Measurements from ENCODE around the gene GTF2H3.

The GTF2H3 gene

GRCh38 chr12:123645878-123646277 is 12.2 kb downstream of the GTF2H3 start:
- no peak for DNase-seq

- no peak for DNase-seq
Observed at GRCh38 chr12:123648401-123648800, 14.8 kb downstream of the GTF2H3 start.

- DNase-seq = no peak
Observed at GRCh38 chr12:123654129-123654701, 20.6 kb downstream of the GTF2H3 start.

DNA sequence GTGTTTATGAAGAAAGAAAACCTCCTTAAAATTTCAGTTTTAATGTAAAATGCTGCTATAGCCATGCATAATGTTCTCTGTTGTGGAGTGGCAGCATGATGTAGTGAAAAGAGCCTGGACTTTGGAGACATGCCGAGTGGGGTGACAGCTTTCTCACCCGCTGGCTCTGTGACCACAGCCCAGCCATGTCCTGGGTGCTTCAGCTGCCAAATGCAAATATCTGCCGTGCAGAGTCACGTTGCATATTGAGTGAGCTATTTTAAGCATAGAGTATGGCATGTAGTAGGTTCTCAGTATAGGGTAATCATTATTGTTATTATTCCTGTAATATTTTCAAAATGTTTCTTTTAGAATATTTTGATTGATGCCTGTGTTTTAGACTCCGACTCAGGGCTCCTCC is 21.8 kb downstream of the GTF2H3 start:
- DNase-seq = no peak

GRCh38 chr12:123656392-123656791 is 22.8 kb downstream of the GTF2H3 start:
- DNase-seq = no peak

DNA sequence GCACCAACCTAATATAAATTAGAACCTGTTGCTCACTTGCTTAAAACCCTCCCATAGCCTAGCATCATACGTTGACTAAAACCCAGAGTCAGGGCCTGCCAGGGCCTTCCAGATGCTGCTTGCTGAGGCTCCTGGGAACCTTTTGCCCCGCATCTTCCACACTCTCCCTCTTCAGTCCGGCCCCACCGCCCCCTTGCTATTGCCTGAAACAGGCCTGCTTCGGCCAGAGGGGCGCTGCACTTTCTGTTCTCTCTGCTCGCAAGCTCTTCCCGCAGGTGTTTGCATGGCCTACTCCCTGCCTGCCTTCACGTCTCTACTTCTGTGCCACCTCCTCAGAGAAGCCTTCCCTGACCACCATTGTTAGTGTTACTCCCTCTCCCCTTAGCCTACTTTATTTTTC is 23.6 kb downstream of the GTF2H3 start:
- DNase-seq = no peak

- DNase-seq = peak; percentile 77 to 96
Observed at GRCh38 chr12:123659996-123660727, 26.5 kb downstream of the GTF2H3 start.

DNA sequence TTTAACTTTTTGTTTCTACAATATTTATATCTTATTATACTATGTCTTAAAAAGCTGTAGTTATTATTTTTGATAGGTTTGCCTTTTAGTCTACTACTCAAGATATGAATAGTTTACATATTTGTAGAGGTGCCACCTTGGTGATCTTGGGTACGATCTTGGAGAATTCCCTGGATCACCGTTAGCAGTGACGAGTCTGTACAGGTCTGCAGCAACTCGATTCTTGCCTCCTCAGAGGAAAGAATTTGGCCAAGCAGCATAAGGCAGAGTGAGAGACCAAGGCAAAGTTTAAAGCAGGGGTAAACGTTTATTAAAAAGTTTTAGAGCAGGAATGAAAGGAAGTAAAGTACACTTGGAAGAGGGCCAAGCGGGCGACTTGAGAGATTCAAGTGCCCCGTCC is 34.1 kb downstream of the GTF2H3 start:
- DNase-seq = no peak

DNA sequence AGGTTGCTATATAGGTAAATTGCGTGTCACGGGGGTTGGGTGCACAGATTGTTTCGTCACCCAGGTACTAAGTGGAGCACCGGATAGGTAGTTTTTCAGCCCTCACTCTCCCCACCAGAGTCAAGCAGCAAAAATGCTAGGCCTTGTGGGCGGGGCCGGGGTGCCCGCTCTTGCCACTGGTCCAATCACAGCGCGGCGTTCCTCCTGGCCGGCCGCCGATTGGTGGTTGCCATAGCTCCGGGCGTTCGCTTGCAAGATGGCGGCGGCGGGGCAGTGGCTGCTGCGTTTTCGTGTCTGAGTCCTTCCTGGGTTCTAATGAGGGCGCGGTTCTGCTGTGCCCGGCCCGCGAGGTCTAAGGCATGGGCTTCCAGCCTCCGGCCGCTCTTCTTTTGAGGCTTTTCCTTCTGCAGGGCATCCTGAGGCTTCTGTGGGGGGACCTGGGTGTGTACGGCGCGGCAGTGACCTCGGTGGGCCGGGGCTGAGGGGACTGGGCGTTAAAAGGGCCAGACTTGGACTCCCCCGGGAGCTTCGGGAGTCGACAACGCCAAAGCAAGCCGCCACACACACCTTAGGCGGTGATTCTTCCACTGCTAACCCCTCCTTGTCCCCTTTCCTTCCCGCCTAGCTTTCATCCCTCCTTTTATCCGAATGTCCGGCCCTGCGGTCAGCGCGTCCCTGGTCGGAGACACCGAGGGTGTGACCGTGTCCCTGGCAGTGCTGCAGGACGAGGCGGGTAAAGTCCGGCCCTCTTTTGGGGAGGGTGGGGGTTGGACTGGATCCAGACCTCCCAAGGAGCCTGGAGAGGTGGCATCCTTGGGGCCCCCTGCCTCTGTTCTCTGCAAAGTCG is 37.5 kb downstream of the GTF2H3 start, which contains the start of gene TCTN2:
Gene TCTN2, plus strand, starts transcription at position 232 of the 847 bp plus-strand sequence. Its CDS starts 128 bp downstream, at position 360.
- peak; percentile 81 to 92 for DNase-seq

DNA sequence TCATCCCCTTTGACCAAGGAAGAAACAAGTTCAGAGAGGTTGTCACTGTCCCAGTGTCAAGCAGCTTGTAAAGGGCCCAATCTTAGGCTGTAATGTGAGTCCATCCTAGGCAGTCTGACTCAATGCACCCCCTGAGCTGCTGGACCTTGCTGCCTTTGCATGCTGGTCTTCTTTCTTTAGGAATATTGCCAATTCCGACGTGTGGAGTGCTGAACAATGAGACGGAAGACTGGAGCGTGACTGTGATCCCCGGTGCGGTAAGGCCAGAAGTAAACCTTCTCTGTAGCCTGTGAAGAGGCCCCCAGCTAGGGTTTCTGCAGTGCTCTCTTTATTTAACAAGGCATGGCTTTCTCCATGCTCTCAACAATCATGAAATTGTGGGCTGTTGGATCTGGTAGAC is 38.2 kb downstream of the GTF2H3 start:
- DNase-seq = no peak

DNA sequence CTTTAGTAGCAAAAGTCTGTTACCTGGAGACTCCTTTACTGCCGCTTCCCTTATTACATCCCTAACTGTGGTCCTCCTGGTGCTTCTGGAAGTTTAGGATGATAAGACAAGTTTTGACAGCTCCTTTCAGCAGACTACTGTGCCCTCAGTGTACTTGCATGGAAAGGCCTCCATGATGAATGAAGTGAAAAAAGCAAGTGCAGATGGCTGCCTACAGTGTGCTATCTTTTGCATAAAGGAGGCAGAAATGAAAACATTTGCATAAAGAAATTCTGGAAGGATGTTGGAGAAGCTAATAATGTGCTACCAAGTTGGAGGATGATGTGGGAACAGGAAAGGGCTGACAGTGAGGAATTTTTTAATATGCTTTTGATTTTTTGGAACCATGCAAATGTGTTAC is 41.8 kb downstream of the GTF2H3 start:
- DNase-seq = no peak

DNA sequence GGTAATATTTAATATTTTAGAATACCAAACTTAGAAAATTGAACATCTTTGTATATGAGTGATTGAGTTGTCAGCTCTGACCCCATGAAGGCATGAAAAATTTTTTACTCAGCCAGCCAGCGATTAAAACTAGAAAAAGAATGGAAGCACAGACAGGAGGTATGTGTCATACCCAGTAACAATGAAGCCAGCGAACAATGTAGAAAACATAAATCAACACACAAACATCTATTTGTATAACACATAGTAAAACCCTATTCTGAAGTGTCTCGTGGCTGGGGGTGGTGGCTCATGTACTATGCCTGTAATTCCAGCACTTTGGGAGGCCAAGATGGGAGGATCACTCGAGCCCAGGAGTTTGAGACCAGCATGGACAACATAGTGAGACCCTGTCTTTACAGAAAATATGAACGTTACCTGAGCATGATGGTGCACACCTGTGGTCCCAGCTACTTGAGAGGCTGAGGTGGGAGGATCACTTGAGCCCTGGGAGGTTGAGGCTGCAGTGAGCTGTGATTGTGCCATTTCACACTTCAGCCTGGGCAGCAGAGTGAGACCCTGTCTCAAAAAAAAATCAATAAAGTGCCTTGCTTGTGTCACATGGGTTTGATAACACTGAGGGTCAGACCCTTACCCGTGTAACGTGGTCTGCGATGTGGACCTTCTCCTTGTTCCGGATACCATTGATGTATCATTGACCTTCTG is 43.1 kb downstream of the GTF2H3 start:
- no peak for DNase-seq

- DNase-seq = no peak
Observed at GRCh38 chr12:123678981-123679380, 45.4 kb downstream of the GTF2H3 start.

DNA sequence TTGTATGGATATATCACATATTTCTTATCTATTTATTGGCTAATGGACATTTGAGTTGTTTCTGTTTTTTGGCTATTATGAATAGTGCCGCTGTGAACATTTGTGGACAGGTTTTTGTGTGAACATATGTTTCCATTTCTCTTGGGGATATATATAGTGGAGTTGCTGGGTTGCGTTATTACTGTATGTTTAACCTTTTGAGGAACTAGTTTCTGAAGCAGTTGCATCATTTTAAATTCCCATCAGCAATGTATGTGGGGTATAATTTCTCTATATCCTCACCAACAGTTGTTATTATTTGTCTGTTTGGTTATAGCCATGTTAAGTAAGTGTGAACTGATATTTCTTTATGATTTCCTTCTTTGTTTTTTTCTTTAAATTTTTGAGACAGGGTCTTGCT is 48.0 kb downstream of the GTF2H3 start:
- peak; percentile 72 to 75 for DNase-seq

- no peak for DNase-seq
Observed at GRCh38 chr12:123683964-123684363, 50.3 kb downstream of the GTF2H3 start.

- no peak for DNase-seq
Observed at GRCh38 chr12:123686636-123687190, 53.1 kb downstream of the GTF2H3 start.

- no peak for DNase-seq
Observed at GRCh38 chr12:123690191-123690840, 56.7 kb downstream of the GTF2H3 start.

DNA sequence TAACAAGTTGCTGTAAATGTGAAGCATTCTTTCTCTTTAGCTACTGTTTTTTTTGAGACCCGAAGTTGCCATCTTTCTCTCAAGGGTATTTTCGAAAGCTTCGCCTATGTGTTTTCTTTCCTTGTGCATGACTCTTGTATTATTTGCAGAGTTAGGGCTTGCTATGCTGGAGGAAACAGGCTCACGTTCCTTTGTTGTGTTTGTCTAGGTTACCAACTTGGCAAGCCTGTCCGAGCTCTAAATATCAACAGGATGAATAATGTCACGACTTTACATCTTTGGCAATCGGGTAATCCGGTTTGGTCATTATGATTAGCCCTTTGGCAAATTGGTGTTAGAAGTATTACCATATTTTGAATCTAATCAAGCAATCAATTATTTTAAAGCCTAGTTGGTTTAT is 62.6 kb downstream of the GTF2H3 start:
- no peak for DNase-seq

GRCh38 chr12:123696646-123697045 is 63.0 kb downstream of the GTF2H3 start:
- DNase-seq = no peak

- no peak for DNase-seq
Observed at GRCh38 chr12:123705935-123706334, 72.3 kb downstream of the GTF2H3 start.

DNA sequence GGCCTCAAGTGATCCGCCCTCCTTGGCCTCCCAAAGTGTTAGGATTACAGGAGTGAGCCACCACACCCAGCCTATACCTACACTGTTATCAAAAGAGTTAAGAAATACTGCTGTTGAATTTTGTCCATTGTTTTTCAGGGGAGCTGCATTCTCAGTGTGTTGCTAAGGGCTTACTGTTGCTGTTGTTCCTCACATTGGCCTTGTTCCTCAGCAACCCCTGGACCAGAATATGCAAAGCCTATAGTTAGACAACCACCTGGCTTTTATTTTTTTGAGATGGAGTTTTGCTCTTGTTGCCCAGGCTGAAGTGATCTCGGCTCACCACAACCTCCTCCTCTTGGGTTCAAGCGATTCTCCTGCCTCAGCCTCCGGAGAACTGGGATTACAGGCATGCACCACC is 73.8 kb downstream of the GTF2H3 start:
- DNase-seq = no peak

Measured in inflammatory macrophage treated with lipopolysaccharide for 1 hour (primary cell).